Esophagus muscularis mucosa (tissue), 4 donors: Measurements from ENCODE around the gene FAM222A. TPM values are rescaled to one million over a fixed set of nuclear protein-coding genes. Genes with fewer than 3 reads are reported as not detected.

Experiments
- DNase-seq: peaks from one replicate; pipeline ENCODE4 v3.0.0-alpha.2; 2017; ENCODE audit errors: extremely low spot score
- H3K27ac ChIP-seq, 4 donors: fragments of 200-600 bp; sonication (generic); replicated peaks in 1 of 4; 1 replicate in 3 of 4; 2 replicates in 1 of 4; pipeline ENCODE4 v1.5.1; 2016 to 2019; ENCODE audit warnings: mild to moderate bottlenecking in 1 of 4
- H3K27me3 ChIP-seq, 4 donors: fragments of 200-600 bp; sonication (generic); one replicate each; pipeline versions ENCODE4 v1.5.1 to v1.6.0; 2016 to 2019
- H3K36me3 ChIP-seq, 4 donors: fragments of 200-600 bp; sonication (generic); one replicate each; pipeline ENCODE4 v1.5.1; 2016 to 2019
- H3K4me1 ChIP-seq, 4 donors: fragments of 200-600 bp; sonication (generic); one replicate each; pipeline ENCODE4 v1.5.1; 2016 to 2019
- H3K4me3 ChIP-seq, 4 donors: fragments of 200-600 bp; sonication (generic); 1 replicate in 2 of 4; 2 replicates in 2 of 4; pipeline ENCODE4 v1.5.1; 2016 to 2019; ENCODE audit warnings: mild to moderate bottlenecking in 4 of 4, moderate library complexity in 1 of 4
- H3K9me3 ChIP-seq, 4 donors: fragments of 200-600 bp; sonication (generic); 1 replicate in 3 of 4; 2 replicates in 1 of 4; pipeline ENCODE4 v1.5.1; 2016 to 2019
- CTCF ChIP-seq, 3 experiments: fragments of 200-600 bp in 2 of 3; fragments of 450-650 bp in 1 of 3; sonication (generic) in 2 of 3; IDR thresholded peaks; one replicate each; pipeline ENCODE4 v1.5.1; 2017 to 2019; ENCODE audit warnings: antibody characterized with exemption in 3 of 3, mild to moderate bottlenecking in 2 of 3, moderate library complexity in 1 of 3
- EP300 ChIP-seq: sonication (generic); formaldehyde crosslinking; IDR thresholded peaks from one replicate; pipeline ENCODE4 v1.6.1; 2017; ENCODE audit warnings: antibody characterized with exemption
- POLR2A ChIP-seq: fragments of 450-650 bp; IDR thresholded peaks from one replicate; pipeline ENCODE4 v1.6.1; 2017; ENCODE audit warnings: antibody characterized with exemption, moderate library complexity, mild to moderate bottlenecking, low read depth
- POLR2AphosphoS5 ChIP-seq, 2 donors: sonication (generic); formaldehyde crosslinking; IDR thresholded peaks; one replicate each; pipeline ENCODE4 v1.6.1; 2017; ENCODE audit warnings: antibody characterized with exemption in 2 of 2
- WGBS: methylation state at CpG from one replicate; pipeline ENCODE4 v1.1.5; 2018; 5-methylcytosine and 5-hydroxymethylcytosine counted together
- intact Hi-C: fragments of 100-400 bp; cut with DNase I; formaldehyde crosslinking; loops from one replicate; pipeline ENCODE4 v1.15.1; 2023
- total RNA-seq, 4 donors: library from RNA; depleted of rRNA; stranded (reverse); fragments of >200 nt; gene quantifications; one replicate each; pipeline versions ENCODE4 v1.1.0 to v1.2.1, GENCODE V29; 2016

Gene FAM222A
- 1 to 10 TPM in 3 of 4 donors, under 1 TPM in 1; 0.42 to 3.8 (median 3.2) TPM for total RNA-seq

- WGBS, result 5% methylated on average over 22 of the region's 88 CpGs
- no peaks in the 10 kb centered on the region for H3K36me3 ChIP-seq
- H3K4me3 ChIP-seq, result peak within 1 kb of the TSS; percentile 59 to 84 (median 74)
- H3K27ac ChIP-seq, result peak within 1 kb of the TSS; percentile 54 to 82 (median 75)
- TF ChIP-seq POLR2A (no peak), POLR2AphosphoS5 (IDR thresholded peaks at IDR 0.05) (peak; percentile 87 to 89), CTCF (IDR thresholded peaks at IDR 0.05) (peak; percentile 29 to 42 (median 29))
- no peaks in the 10 kb centered on the region for H3K9me3 ChIP-seq
- peaks cover 3 to 67% (median 13%) of the 10 kb centered on the region in 4 donors for H3K27me3 ChIP-seq
- intact Hi-C loops, result loop anchor here (5.0 kb wide), 2 partner anchors 64 to 116 kb away; no protein-coding TSS in a partner anchor
- DNase-seq, result peak; percentile 98
- peaks cover 34 to 59% (median 50%) of the 10 kb centered on the region in 4 donors for H3K4me1 ChIP-seq
Observed at GRCh38 chr12:109713187-109714070, at the start of gene FAM222A. TSS of gene FAM222A (plus strand) at chr12:109713825. CDS start at chr12:109744147, 30,322 bp downstream.

- WGBS, result 78% methylated on average over 2 of the region's 2 CpGs
- H3K9me3 ChIP-seq, result no peaks in the 10 kb centered on the region
- H3K4me1 ChIP-seq, result no peaks in the 10 kb centered on the region
- H3K4me3 ChIP-seq, result no peak overlapping the region
- intact Hi-C loops, result no loop called here
- TF ChIP-seq POLR2A (no peak), POLR2AphosphoS5 (IDR thresholded peaks at IDR 0.05) (no peak), EP300 (no peak), CTCF (IDR thresholded peaks at IDR 0.05) (no peak)
- DNase-seq, result no peak
- no peak overlapping the region for H3K27ac ChIP-seq
- no peaks in the 10 kb centered on the region for H3K36me3 ChIP-seq
- H3K27me3 ChIP-seq, result peaks cover 0 to 25% (median 0%) of the 10 kb centered on the region in 4 donors
Observed at GRCh38 chr12:109664402-109664801, 49.2 kb upstream of the FAM222A start.

- intact Hi-C loops, result no loop called here
- Histone ChIP-seq H3K36me3 (no peaks in the 10 kb centered on the region), H3K4me1 (no peaks in the 10 kb centered on the region), H3K4me3 (no peak overlapping the region), H3K9me3 (no peaks in the 10 kb centered on the region), H3K27ac (no peak overlapping the region), H3K27me3 (peaks cover 0 to 41% (median 0%) of the 10 kb centered on the region in 4 donors)
- no peak for DNase-seq
- no peak for TF ChIP-seq EP300
- TF ChIP-seq POLR2AphosphoS5 (IDR thresholded peaks at IDR 0.05), result no peak
- no peak for TF ChIP-seq CTCF (IDR thresholded peaks at IDR 0.05)
- TF ChIP-seq POLR2A, result no peak
- 83% methylated on average over 1 of the region's 1 CpG for WGBS
Observed at GRCh38 chr12:109666068-109666467, 47.6 kb upstream of the FAM222A start.

- TF ChIP-seq CTCF (IDR thresholded peaks at IDR 0.05) (no peak), EP300 (no peak), POLR2A (no peak), POLR2AphosphoS5 (IDR thresholded peaks at IDR 0.05) (no peak)
- 36% methylated on average over 10 of the region's 10 CpGs for whole genome bisulfite sequencing
- Histone ChIP-seq H3K9me3 (no peaks in the 10 kb centered on the region), H3K27me3 (peaks cover 0 to 37% (median 0%) of the 10 kb centered on the region in 4 donors), H3K36me3 (no peaks in the 10 kb centered on the region), H3K4me3 (no peak overlapping the region), H3K4me1 (no peaks in the 10 kb centered on the region), H3K27ac (no peak overlapping the region)
- intact Hi-C loops, result no loop called here
- no peak for DNase-seq
Observed at GRCh38 chr12:109670731-109671130, 42.9 kb upstream of the FAM222A start.
